Endothelial cell of umbilical vein (primary cell): Measurements from ENCODE around the gene TJP1. TPM values are rescaled to one million over a fixed set of nuclear protein-coding genes. Genes with fewer than 3 reads are reported as not detected.

Source experiments
- BruUV-seq: library from RNA; stranded (reverse); fragments of 400-500 nt; replicated peaks from 2 replicates; lab custom pipeline; 2021; lab: Mats Ljungman, UMichigan
- CTCF ChIA-PET: fragments of 300-600, 350-600 bp; sonication (Branson Sonifier 250); formaldehyde crosslinking; loops from one replicate; lab custom pipeline; 2021; ENCODE audit warnings: antibody characterized with exemption, inconsistent platforms; lab: Charles Lee
- POLR2A ChIA-PET: fragments of 300-600, 350-600 bp; sonication (Branson Sonifier 250); formaldehyde crosslinking; loops from one replicate; lab custom pipeline; 2021; ENCODE audit warnings: antibody characterized with exemption, inconsistent platforms; lab: Charles Lee
- DNase-seq: peaks from one replicate; pipeline ENCODE4 v3.0.0-alpha.2; 2011; ENCODE audit warnings: low read depth, low spot score
- FAIRE-seq: peaks from 2 replicates; lab custom pipeline; 2011; peaks lifted over from hg19 to GRCh38; lab: Jason Lieb, UNC
- H2AFZ ChIP-seq: 2 replicates; pipeline ENCODE4 v1.6.0; 2012; ENCODE audit warnings: low read depth, low read length, control low read depth, inconsistent platforms
- H3K27ac ChIP-seq: 2 replicates; pipeline ENCODE4 v1.5.1; 2011; ENCODE audit warnings: low read depth, mild to moderate bottlenecking, control low read depth, low read length, moderate library complexity; ENCODE audit not compliant: insufficient read depth
- H3K27me3 ChIP-seq, 2 experiments: 2 replicates each; pipeline versions ENCODE4 v1.6.0 to v1.6.1; 2011; ENCODE audit warnings: low read length in 2 of 2, mixed read lengths in 1 of 2; ENCODE audit not compliant: control insufficient read depth in 2 of 2, insufficient read depth in 2 of 2
- H3K36me3 ChIP-seq, 2 experiments: 2 replicates in 1 of 2; 3 replicates in 1 of 2; pipeline ENCODE4 v1.5.1; 2011; ENCODE audit warnings: low read length in 2 of 2, mild to moderate bottlenecking in 1 of 2, moderate library complexity in 1 of 2; ENCODE audit not compliant: control insufficient read depth in 2 of 2, insufficient read depth in 2 of 2; ENCODE audit errors: extremely low read depth in 1 of 2
- H3K4me1 ChIP-seq: 3 replicates; pipeline ENCODE4 v1.5.1; 2011; ENCODE audit warnings: mild to moderate bottlenecking, low read length; ENCODE audit not compliant: control insufficient read depth, insufficient read depth; ENCODE audit errors: extremely low read depth
- H3K4me2 ChIP-seq: 2 replicates; pipeline ENCODE4 v1.6.1; 2011; ENCODE audit warnings: low read length, control low read depth, mixed read lengths; ENCODE audit not compliant: insufficient read depth
- H3K4me3 ChIP-seq, 3 experiments: fragments of 200-600 bp in 1 of 3; sonication (generic), shearing (Covaris generic) in 1 of 3; replicated peaks in 1 of 3; 2 replicates each; pipeline ENCODE4 v1.5.1; 2011 to 2016; ENCODE audit warnings: control low read depth in 3 of 3, low read length in 3 of 3, mild to moderate bottlenecking in 2 of 3, inconsistent platforms in 1 of 3, low read depth in 1 of 3, moderate library complexity in 1 of 3; ENCODE audit not compliant: insufficient read depth in 1 of 3
- H3K79me2 ChIP-seq: 2 replicates; pipeline ENCODE4 v1.6.0; 2012; ENCODE audit warnings: low read length, inconsistent platforms; ENCODE audit not compliant: control insufficient read depth, insufficient read depth
- H3K9ac ChIP-seq: replicated peaks from 2 replicates; pipeline ENCODE3; 2011; ENCODE audit warnings: low read length, control low read depth; ENCODE audit not compliant: insufficient read depth; ENCODE audit errors: extremely low read depth
- H3K9me1 ChIP-seq: replicated peaks from 3 replicates; pipeline ENCODE4 v1.6.0; 2011; ENCODE audit warnings: mild to moderate bottlenecking, low read length; ENCODE audit not compliant: control insufficient read depth, insufficient read depth; ENCODE audit errors: extremely low read depth
- H3K9me3 ChIP-seq: replicated peaks from 2 replicates; pipeline ENCODE4 v1.5.1; 2012; ENCODE audit warnings: low read length, inconsistent platforms; ENCODE audit not compliant: control insufficient read depth, insufficient read depth
- H4K20me1 ChIP-seq: replicated peaks from 2 replicates; pipeline ENCODE3; 2011; ENCODE audit warnings: mild to moderate bottlenecking, low read length; ENCODE audit not compliant: control insufficient read depth, insufficient read depth; ENCODE audit errors: extremely low read depth
- CTCF ChIP-seq, 2 donors: IDR thresholded peaks; 1 replicate in 1 of 2; 2 replicates in 1 of 2; pipeline ENCODE4 v1.5.1; 2011; ENCODE audit warnings: low read length in 2 of 2, mild to moderate bottlenecking in 2 of 2, moderate library complexity in 2 of 2, control low read depth in 1 of 2, inconsistent platforms in 1 of 2, low read depth in 1 of 2; ENCODE audit not compliant: insufficient read depth in 1 of 2; ENCODE audit errors: extremely low read depth in 1 of 2
- EZH2 ChIP-seq: IDR thresholded peaks from 2 replicates; pipeline ENCODE4 v1.6.1; 2012; ENCODE audit warnings: borderline replicate concordance, low read depth, mild to moderate bottlenecking, moderate library complexity, low read length, inconsistent platforms; ENCODE audit not compliant: severe bottlenecking
- FOS ChIP-seq: IDR thresholded peaks from 2 replicates; pipeline ENCODE4 v1.6.1; 2011; ENCODE audit warnings: mild to moderate bottlenecking, low read length, moderate library complexity, borderline replicate concordance; ENCODE audit not compliant: insufficient read depth
- GATA2 ChIP-seq: IDR thresholded peaks from 2 replicates; pipeline ENCODE4 v1.7.0; 2011; ENCODE audit warnings: low read depth, mild to moderate bottlenecking, moderate library complexity, mixed read lengths, low read length; ENCODE audit not compliant: insufficient read length, insufficient read depth
- JUN ChIP-seq: IDR thresholded peaks from 2 replicates; pipeline ENCODE4 v1.6.1; 2011; ENCODE audit warnings: borderline replicate concordance, low read depth; ENCODE audit not compliant: insufficient read length, insufficient read depth
- MAX ChIP-seq: IDR thresholded peaks from 2 replicates; pipeline ENCODE4 v1.6.1; 2011; ENCODE audit not compliant: insufficient read depth, insufficient read length
- MYC ChIP-seq: IDR thresholded peaks from one replicate; pipeline ENCODE4 v1.6.1; 2011; ENCODE audit warnings: mild to moderate bottlenecking, low read depth, low read length
- POLR2A ChIP-seq: IDR thresholded peaks from 2 replicates; pipeline ENCODE4 v1.6.1; 2012; ENCODE audit warnings: low read depth, mild to moderate bottlenecking, control low read depth, low read length
- POLR2AphosphoS5 ChIP-seq: IDR thresholded peaks from 2 replicates; pipeline ENCODE4 v1.6.1; 2012; ENCODE audit warnings: low read depth, mild to moderate bottlenecking, control low read depth, low read length, moderate library complexity; ENCODE audit not compliant: insufficient read depth
- dilution Hi-C: fragments of 300-500 bp; cut with MboI; formaldehyde crosslinking; loops from one replicate; pipeline ENCODE4 v1.15.0; 2019; ENCODE audit warnings: low sequenced_read_pairs; ENCODE audit not compliant: extremely low pct_ligation_motif_present
- intact Hi-C: fragments of 100-400 bp; cut with micrococcal nuclease; formaldehyde crosslinking; loops from one replicate; pipeline ENCODE4 v1.10.0; 2022
- polyA plus RNA-seq, 4 experiments: library from polyadenylated mRNA; depleted of rRNA in 3 of 4; stranded (reverse) in 3 of 4; unstranded in 1 of 4; fragments of >200 nt; gene quantifications; 2 replicates each; pipeline versions ENCODE4 v1.2.1 to v1.2.3, GENCODE V29; 2011 to 2012; ENCODE audit warnings: missing spikeins in 1 of 4
- total RNA-seq: library from RNA; stranded (reverse); gene quantifications from 2 replicates; pipeline ENCODE4 v1.2.3, GENCODE V29; 2021

Gene TJP1
- total and polyA plus RNA-seq, 2 donors (not counting 3 experiments of a cell fraction or from before 2014, with no cell fraction given) = 45.6 to 128 TPM

DNA sequence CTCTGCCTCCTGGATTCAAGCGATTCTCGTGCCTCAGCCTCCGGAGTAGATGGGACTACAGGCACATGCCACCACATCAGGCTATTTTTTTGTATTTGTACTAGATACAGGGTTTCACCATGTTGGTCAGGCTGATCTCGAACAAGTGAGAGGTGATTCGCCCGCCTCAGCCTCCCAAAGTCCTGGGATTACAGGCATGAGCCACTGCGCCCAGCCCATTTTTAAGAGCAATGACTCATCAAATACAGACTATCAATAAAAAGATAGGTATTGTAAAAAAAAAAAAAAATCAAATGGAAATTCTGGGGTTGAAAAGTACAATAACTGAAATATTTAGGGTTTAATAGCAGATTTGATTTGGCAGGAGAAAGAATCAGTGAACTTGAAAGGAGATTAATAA lies 129.0 kb downstream of the TJP1 start:
- Histone ChIP-seq H3K9ac (no peak overlapping the region), H3K4me1 (peaks cover 12% of the 10 kb centered on the region), H3K27ac (no peak overlapping the region), H3K4me3 (no peak overlapping the region), H3K9me1 (no peaks in the 10 kb centered on the region), H3K4me2 (no peak overlapping the region), H4K20me1 (no peaks in the 10 kb centered on the region), H2AFZ (no peak overlapping the region), H3K36me3 (no peaks in the 10 kb centered on the region), H3K27me3 (no peaks in the 10 kb centered on the region), H3K79me2 (no peaks in the 10 kb centered on the region), H3K9me3 (no peaks in the 10 kb centered on the region)
- CTCF ChIA-PET = interaction anchor here (1.1 kb wide), 1 partner anchor 13 kb away, joined by 3 read pairs; no protein-coding TSS in a partner anchor
- BruUV-seq = no TSS peak
- POLR2A ChIA-PET = no interaction called here
- no peak for DNase-seq
- intact Hi-C loops (no loop called here), dilution Hi-C loops (no loop called here)
- FAIRE-seq = no peak
- no peak for TF ChIP-seq MYC
- TF ChIP-seq GATA2 = no peak
- no peak for TF ChIP-seq POLR2AphosphoS5
- no peak for TF ChIP-seq FOS
- no peak for TF ChIP-seq JUN
- TF ChIP-seq POLR2A = no peak
- no peak for TF ChIP-seq CTCF (IDR thresholded peaks at IDR 0.05; ENCODE audit: extremely low read depth in 1 of 2, insufficient read depth in 1 of 2, low read depth in 1 of 2, low read length in 2 of 2)
- TF ChIP-seq EZH2 = no peak
- TF ChIP-seq MAX = no peak
